Activated CD8-positive, alpha-beta T cell treated with anti-CD3 and anti-CD28 coated beads, Interleukin-2, amount 10 ng/mL, durations not matched to agents 7 days and 5 days (primary cell): ENCODE measurements around the gene SYT15. TPM values are rescaled to one million over a fixed set of nuclear protein-coding genes. Genes with fewer than 3 reads are reported as not detected.
"Not testable (repeated sequence)": the region's sequence is repeated elsewhere in the genome, so short reads cannot be mapped to it uniquely, and the experiment has no call there.

Experiments used
- ATAC-seq: fragments of 150-1000 bp; cut with Tn5 transposase; one replicate; pipeline ENCODE4 v1.10.0; 2021; ENCODE audit warnings: moderate library complexity
- CTCF ChIA-PET: fragments of 350-600 bp; sonication (Branson Sonifier 250); formaldehyde crosslinking; loops from one replicate; lab custom pipeline; 2021; ENCODE audit warnings: antibody characterized with exemption; lab: Charles Lee
- POLR2A ChIA-PET: fragments of 350-600 bp; sonication (Branson Sonifier 250); formaldehyde crosslinking; loops from one replicate; lab custom pipeline; 2021; ENCODE audit warnings: antibody characterized with exemption; lab: Charles Lee
- DNase-seq: peaks from one replicate; pipeline ENCODE4 v3.0.0-alpha.2; 2020
- H3K27ac Mint-ChIP-seq: one replicate; pipeline ENCODE4 v1.8.0; 2021; ENCODE audit warnings: mild to moderate bottlenecking, mixed read lengths
- H3K27me3 Mint-ChIP-seq: one replicate; pipeline ENCODE4 v1.8.0; 2021; ENCODE audit warnings: low read depth, mixed read lengths
- H3K36me3 Mint-ChIP-seq: one replicate; pipeline ENCODE4 v1.8.0; 2021; ENCODE audit warnings: low read depth, mixed read lengths
- H3K4me1 Mint-ChIP-seq: one replicate; pipeline ENCODE4 v1.8.0; 2021; ENCODE audit warnings: low read depth, mixed read lengths
- H3K4me3 Mint-ChIP-seq: one replicate; pipeline ENCODE4 v1.8.0; 2021; ENCODE audit warnings: mild to moderate bottlenecking, mixed read lengths
- H3K9me3 Mint-ChIP-seq: one replicate; pipeline ENCODE4 v1.8.0; 2022; ENCODE audit warnings: mixed read lengths; ENCODE audit not compliant: insufficient read depth
- total RNA-seq, 2 experiments: library from RNA; stranded (reverse); gene quantifications; one replicate each; pipeline ENCODE4 v1.2.3, GENCODE V29; 2021

Gene SYT15
- total RNA-seq, 2 experiments from 2014 or later = 0.55 to 1.0 TPM

- H3K27me3 Mint-ChIP-seq, DNase-seq, CTCF ChIA-PET, H3K9me3 Mint-ChIP-seq, H3K4me1 Mint-ChIP-seq, H3K36me3 Mint-ChIP-seq, ATAC-seq, H3K4me3 Mint-ChIP-seq, H3K27ac Mint-ChIP-seq, POLR2A ChIA-PET: not testable (repeated sequence)
Observed at GRCh38 chr10:46629805-46630204, 50.9 kb downstream of the SYT15 start.

- CTCF ChIA-PET = not testable (repeated sequence)
Observed at GRCh38 chr10:46630816-46631215, 51.9 kb downstream of the SYT15 start.

GRCh38 chr10:46631683-46632082 is 52.8 kb downstream of the SYT15 start:
- H3K27ac Mint-ChIP-seq, H3K9me3 Mint-ChIP-seq, POLR2A ChIA-PET, H3K27me3 Mint-ChIP-seq, DNase-seq, ATAC-seq, H3K4me1 Mint-ChIP-seq, CTCF ChIA-PET, H3K36me3 Mint-ChIP-seq, H3K4me3 Mint-ChIP-seq: not testable (repeated sequence)

More at GRCh38 chr10:46630816-46631215, 51.9 kb downstream of the SYT15 start:
- H3K27ac Mint-ChIP-seq, H3K4me1 Mint-ChIP-seq, H3K4me3 Mint-ChIP-seq, H3K36me3 Mint-ChIP-seq, H3K27me3 Mint-ChIP-seq, POLR2A ChIA-PET, ATAC-seq, H3K9me3 Mint-ChIP-seq, DNase-seq: not testable (repeated sequence)

GRCh38 chr10:46634698-46635097 is 55.8 kb downstream of the SYT15 start:
- ATAC-seq, H3K9me3 Mint-ChIP-seq, H3K27me3 Mint-ChIP-seq, CTCF ChIA-PET, H3K4me1 Mint-ChIP-seq, POLR2A ChIA-PET, H3K4me3 Mint-ChIP-seq, H3K27ac Mint-ChIP-seq, DNase-seq, H3K36me3 Mint-ChIP-seq: not testable (repeated sequence)

- H3K27ac Mint-ChIP-seq, H3K9me3 Mint-ChIP-seq, CTCF ChIA-PET, H3K27me3 Mint-ChIP-seq, DNase-seq, H3K4me1 Mint-ChIP-seq, POLR2A ChIA-PET, H3K36me3 Mint-ChIP-seq: not testable (repeated sequence)
- peak overlapping the region; percentile 62 for H3K4me3 Mint-ChIP-seq
- ATAC-seq = peak; percentile 95
Observed at GRCh38 chr10:46635364-46635959, 56.5 kb downstream of the SYT15 start.

- H3K36me3 Mint-ChIP-seq, ATAC-seq, H3K27me3 Mint-ChIP-seq, H3K27ac Mint-ChIP-seq, H3K4me1 Mint-ChIP-seq, CTCF ChIA-PET, DNase-seq, H3K4me3 Mint-ChIP-seq, POLR2A ChIA-PET, H3K9me3 Mint-ChIP-seq: not testable (repeated sequence)
Observed at GRCh38 chr10:46640005-46640404, 61.1 kb downstream of the SYT15 start.

Other genes with a start within 250 kb of the SYT15 start
- not detected for gene ANXA8L1, start 203.4 kb upstream of the SYT15 start, total RNA-seq
- gene NPY4R, start 113.2 kb upstream of the SYT15 start, total RNA-seq = not detected
- gene GPRIN2, start 22.5 kb upstream of the SYT15 start, total RNA-seq = not detected